ENCODE measurements around the gene TRMT61A. TPM values are rescaled to one million over a fixed set of nuclear protein-coding genes. Genes with fewer than 3 reads are reported as not detected.

TRMT61A gene
- total RNA-seq, 1 experiment from 2014 or later: 15.5 TPM

DNA sequence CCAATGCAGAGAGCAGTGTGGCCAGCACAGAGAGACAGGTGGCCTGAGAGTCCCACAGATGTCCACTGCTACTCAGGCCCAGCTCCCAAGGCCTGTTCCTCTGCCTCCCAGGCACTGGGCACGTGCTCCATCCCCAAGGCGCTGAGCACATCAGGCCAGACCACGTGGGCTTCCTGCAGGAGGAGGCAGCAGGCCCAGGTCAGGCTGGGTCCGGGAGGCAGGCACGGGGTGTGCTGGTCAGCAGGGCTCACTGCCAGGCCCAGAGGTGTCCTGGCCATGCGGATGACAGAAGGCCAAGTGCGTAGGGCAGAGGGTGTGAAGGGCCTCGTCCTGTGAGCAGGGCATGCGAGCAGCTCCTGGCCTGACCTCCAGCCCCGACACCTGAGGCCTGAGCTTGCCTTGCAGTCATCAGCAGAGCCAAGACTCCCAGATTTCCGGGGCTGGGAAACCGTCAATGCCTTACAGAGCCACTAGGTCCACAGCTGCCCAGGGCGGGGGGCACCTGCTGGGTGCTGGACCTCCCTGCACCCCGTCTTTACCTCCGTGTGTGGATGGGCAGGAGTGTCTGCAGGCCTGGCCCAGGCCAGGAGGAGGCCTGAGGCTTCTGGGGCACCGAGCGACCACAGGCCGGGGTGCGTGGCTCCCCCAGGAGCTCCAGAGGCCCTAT, 14.9 kb downstream of the TRMT61A start:
- POLR2A ChIA-PET: interaction anchor here (4.1 kb wide), 1 partner anchor 23 kb away, joined by 65 read pairs; the partner anchor contains the start of gene CKB
- ATAC-seq (no peak), DNase-seq (ENCODE audit: low spot score) (no peak)
- CTCF ChIA-PET: interaction anchor here (0.7 to 21.0 kb wide), 4 partner anchors 15 to 44 kb away, joined by 3 to 455 read pairs (median 11); partner anchors contain the start of genes CKB and TRMT61A
- no peaks in the 10 kb centered on the region for H3K9me3 Mint-ChIP-seq
- H3K36me3 Mint-ChIP-seq: no peaks in the 10 kb centered on the region
- TF ChIP-seq, protein P1, sequence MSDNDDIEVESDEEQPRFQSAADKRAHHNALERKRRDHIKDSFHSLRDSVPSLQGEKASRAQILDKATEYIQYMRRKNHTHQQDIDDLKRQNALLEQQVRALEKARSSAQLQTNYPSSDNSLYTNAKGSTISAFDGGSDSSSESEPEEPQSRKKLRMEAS (CRISPR knock-in tag; IDR thresholded peaks at IDR 0.05): peak; percentile 66; the same call in 1 of the 2 replicates
- TF ChIP-seq MYBL2 (CRISPR knock-in tag; IDR thresholded peaks at IDR 0.05) (no peak), FOXJ3 (CRISPR knock-in tag; IDR thresholded peaks at IDR 0.05; ENCODE audit: borderline replicate concordance) (no peak), ZNF121 (CRISPR knock-in tag; IDR thresholded peaks at IDR 0.05) (peak; percentile 6; the same call in 1 of the 2 replicates), IRF2 (CRISPR knock-in tag; IDR thresholded peaks at IDR 0.05; ENCODE audit: borderline replicate concordance, low read depth) (no peak)
- TF ChIP-seq, protein P2, sequence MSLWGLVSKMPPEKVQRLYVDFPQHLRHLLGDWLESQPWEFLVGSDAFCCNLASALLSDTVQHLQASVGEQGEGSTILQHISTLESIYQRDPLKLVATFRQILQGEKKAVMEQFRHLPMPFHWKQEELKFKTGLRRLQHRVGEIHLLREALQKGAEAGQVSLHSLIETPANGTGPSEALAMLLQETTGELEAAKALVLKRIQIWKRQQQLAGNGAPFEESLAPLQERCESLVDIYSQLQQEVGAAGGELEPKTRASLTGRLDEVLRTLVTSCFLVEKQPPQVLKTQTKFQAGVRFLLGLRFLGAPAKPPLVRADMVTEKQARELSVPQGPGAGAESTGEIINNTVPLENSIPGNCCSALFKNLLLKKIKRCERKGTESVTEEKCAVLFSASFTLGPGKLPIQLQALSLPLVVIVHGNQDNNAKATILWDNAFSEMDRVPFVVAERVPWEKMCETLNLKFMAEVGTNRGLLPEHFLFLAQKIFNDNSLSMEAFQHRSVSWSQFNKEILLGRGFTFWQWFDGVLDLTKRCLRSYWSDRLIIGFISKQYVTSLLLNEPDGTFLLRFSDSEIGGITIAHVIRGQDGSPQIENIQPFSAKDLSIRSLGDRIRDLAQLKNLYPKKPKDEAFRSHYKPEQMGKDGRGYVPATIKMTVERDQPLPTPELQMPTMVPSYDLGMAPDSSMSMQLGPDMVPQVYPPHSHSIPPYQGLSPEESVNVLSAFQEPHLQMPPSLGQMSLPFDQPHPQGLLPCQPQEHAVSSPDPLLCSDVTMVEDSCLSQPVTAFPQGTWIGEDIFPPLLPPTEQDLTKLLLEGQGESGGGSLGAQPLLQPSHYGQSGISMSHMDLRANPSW (CRISPR knock-in tag; conservative IDR thresholded peaks at IDR 0.05; ENCODE audit: low read depth): 0 out of 2 replicates have a peak, but pooled peaks have one; percentile 23
- TF ChIP-seq, protein P3, sequence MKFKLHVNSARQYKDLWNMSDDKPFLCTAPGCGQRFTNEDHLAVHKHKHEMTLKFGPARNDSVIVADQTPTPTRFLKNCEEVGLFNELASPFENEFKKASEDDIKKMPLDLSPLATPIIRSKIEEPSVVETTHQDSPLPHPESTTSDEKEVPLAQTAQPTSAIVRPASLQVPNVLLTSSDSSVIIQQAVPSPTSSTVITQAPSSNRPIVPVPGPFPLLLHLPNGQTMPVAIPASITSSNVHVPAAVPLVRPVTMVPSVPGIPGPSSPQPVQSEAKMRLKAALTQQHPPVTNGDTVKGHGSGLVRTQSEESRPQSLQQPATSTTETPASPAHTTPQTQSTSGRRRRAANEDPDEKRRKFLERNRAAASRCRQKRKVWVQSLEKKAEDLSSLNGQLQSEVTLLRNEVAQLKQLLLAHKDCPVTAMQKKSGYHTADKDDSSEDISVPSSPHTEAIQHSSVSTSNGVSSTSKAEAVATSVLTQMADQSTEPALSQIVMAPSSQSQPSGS (CRISPR knock-in tag; IDR thresholded peaks at IDR 0.05; ENCODE audit: borderline replicate concordance, low read depth): no peak
- H3K27ac Mint-ChIP-seq: no peak overlapping the region
- peaks cover 5% of the 10 kb centered on the region; the same call in 1 of the 2 replicates for H3K4me1 Mint-ChIP-seq
- peaks cover 11% of the 10 kb centered on the region for H3K27me3 Mint-ChIP-seq (ENCODE audit: low read depth)
- no peak overlapping the region for H3K4me3 Mint-ChIP-seq

DNA sequence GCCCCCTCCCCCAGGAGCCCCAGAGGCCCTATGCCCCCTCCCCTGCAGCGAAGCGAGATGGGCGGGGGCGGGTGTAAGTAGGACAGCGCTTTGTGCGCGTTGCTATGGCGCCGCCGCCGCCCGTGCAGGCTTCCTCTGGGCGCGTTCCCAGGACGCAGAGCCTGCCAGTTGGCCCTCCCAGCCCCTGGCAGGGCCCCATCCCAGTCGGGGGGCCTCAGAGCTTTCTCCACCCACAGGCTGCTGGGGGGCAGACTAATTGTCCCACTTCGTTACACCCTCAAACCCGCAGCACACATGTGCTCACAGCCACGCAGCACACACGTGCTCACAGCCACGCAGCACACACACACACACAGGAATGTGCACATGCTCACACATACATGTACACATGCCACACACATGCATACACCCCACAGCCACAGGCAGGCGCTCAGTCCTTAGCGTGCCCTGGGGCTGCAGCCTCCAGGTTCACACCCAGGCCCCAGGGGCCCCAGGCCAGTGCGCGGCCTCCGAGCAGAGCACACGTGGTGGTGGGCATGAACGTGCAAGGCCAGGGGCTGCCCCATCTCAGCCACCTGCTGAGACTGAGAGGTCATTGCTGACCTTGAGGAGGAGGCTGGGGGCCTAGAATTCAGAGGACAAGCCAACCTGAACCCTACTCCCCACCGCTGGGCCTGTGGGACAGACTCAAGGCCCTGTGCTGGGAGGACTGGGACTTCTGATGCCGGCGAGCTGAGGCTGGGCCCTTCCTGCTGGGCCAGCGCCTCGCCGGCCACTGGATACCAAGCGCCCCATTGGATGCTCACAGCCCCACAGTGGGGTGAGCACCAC, 15.6 kb downstream of the TRMT61A start:
- DNase-seq (ENCODE audit: low spot score) (no peak), ATAC-seq (no peak)
- no peak overlapping the region for H3K4me3 Mint-ChIP-seq
- no peaks in the 10 kb centered on the region for H3K9me3 Mint-ChIP-seq
- no peaks in the 10 kb centered on the region for H3K36me3 Mint-ChIP-seq
- ChIA-PET POLR2A (no interaction called here), CTCF (interaction anchor here (21.0 kb wide), 1 partner anchor 26 kb away, joined by 455 read pairs; the partner anchor contains the start of gene CKB)
- no peak overlapping the region for H3K27ac Mint-ChIP-seq
- peaks cover 7% of the 10 kb centered on the region for H3K27me3 Mint-ChIP-seq (ENCODE audit: low read depth)
- H3K4me1 Mint-ChIP-seq: peaks cover 5% of the 10 kb centered on the region; the same call in 1 of the 2 replicates
- no peak for TF ChIP-seq ZNF317 (CRISPR knock-in tag; IDR thresholded peaks at IDR 0.05; ENCODE audit: borderline replicate concordance, low read depth)
- TF ChIP-seq, protein P4, sequence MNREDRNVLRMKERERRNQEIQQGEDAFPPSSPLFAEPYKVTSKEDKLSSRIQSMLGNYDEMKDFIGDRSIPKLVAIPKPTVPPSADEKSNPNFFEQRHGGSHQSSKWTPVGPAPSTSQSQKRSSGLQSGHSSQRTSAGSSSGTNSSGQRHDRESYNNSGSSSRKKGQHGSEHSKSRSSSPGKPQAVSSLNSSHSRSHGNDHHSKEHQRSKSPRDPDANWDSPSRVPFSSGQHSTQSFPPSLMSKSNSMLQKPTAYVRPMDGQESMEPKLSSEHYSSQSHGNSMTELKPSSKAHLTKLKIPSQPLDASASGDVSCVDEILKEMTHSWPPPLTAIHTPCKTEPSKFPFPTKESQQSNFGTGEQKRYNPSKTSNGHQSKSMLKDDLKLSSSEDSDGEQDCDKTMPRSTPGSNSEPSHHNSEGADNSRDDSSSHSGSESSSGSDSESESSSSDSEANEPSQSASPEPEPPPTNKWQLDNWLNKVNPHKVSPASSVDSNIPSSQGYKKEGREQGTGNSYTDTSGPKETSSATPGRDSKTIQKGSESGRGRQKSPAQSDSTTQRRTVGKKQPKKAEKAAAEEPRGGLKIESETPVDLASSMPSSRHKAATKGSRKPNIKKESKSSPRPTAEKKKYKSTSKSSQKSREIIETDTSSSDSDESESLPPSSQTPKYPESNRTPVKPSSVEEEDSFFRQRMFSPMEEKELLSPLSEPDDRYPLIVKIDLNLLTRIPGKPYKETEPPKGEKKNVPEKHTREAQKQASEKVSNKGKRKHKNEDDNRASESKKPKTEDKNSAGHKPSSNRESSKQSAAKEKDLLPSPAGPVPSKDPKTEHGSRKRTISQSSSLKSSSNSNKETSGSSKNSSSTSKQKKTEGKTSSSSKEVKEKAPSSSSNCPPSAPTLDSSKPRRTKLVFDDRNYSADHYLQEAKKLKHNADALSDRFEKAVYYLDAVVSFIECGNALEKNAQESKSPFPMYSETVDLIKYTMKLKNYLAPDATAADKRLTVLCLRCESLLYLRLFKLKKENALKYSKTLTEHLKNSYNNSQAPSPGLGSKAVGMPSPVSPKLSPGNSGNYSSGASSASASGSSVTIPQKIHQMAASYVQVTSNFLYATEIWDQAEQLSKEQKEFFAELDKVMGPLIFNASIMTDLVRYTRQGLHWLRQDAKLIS (CRISPR knock-in tag; IDR thresholded peaks at IDR 0.05; ENCODE audit: borderline replicate concordance): no peak
- TF ChIP-seq, protein P5, sequence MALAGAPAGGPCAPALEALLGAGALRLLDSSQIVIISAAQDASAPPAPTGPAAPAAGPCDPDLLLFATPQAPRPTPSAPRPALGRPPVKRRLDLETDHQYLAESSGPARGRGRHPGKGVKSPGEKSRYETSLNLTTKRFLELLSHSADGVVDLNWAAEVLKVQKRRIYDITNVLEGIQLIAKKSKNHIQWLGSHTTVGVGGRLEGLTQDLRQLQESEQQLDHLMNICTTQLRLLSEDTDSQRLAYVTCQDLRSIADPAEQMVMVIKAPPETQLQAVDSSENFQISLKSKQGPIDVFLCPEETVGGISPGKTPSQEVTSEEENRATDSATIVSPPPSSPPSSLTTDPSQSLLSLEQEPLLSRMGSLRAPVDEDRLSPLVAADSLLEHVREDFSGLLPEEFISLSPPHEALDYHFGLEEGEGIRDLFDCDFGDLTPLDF (CRISPR knock-in tag; IDR thresholded peaks at IDR 0.05): no peak
- TF ChIP-seq TP53 (CRISPR knock-in tag; IDR thresholded peaks at IDR 0.05): no peak
- no peak for TF ChIP-seq CREB1 (CRISPR knock-in tag; IDR thresholded peaks at IDR 0.05)
- no peak for TF ChIP-seq RELA (CRISPR knock-in tag; IDR thresholded peaks at IDR 0.05; ENCODE audit: borderline replicate concordance)
